ENCODE measurements around the gene SF3B4. TPM values are rescaled to one million over a fixed set of nuclear protein-coding genes. Genes with fewer than 3 reads are reported as not detected.

Gene SF3B4
- total RNA-seq, 1 experiment from 2014 or later: 120 TPM

DNA sequence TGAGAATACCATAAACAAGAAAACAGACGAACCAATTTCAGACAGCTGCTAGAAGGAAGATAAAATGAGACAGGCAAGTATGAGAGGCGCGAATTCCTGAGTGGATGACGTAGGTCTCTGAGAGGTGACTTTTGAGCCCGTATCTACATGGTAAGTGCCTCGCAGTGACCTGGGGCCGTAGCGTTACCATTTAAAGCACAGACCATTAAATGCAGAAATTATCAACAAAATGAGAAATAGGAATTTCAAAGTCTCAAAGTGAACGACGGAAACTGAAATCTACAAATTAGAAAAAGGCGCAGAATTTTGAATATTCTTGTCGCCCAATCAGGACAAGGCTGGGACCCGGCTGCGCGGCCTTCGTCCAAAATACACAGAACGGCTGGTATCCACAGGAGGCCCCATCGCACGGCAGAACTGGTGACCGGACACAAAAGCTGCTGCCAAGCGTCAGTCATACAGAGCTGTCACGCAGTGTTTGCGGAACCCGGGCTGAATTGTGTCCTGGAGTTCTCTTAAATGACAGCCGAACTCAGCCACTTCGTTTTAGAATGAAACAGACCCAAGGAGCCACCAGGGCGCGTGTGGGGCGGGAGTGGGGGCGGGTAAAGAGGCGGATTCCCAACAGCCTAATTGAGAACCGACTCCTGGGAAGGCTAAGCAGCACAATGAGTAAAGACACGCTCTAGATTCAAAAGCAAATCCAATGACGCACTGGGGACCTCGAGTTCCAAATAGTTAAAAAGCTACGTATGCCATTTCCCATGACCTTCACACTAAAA, 42.1 kb downstream of the SF3B4 start:
- Histone ChIP-seq H3K4me3 (ENCODE audit: low read depth in 2 of 2, low read length in 2 of 2) (peak overlapping the region; percentile 91 to 95), H3K9me3 (ENCODE audit: control insufficient read depth, insufficient read depth, low read depth, low read length) (no peaks in the 10 kb centered on the region), H3K36me3 (ENCODE audit: control insufficient read depth, insufficient read depth, low read length) (no peaks in the 10 kb centered on the region; the same call in 1 of the 2 replicates), H3K27ac (ENCODE audit: low read length) (peak overlapping the region; percentile 86), H3K27me3 (ENCODE audit: control insufficient read depth, insufficient read depth, low read length) (no peaks in the 10 kb centered on the region), H3K4me1 (ENCODE audit: control insufficient read depth, insufficient read depth, low read length) (peaks cover 15% of the 10 kb centered on the region)
- no TSS peak for BruUV-seq (replicated peaks)
- CTCF ChIA-PET: interaction anchor here (1.0 kb wide), 1 partner anchor 302 kb away, joined by 4 read pairs; no protein-coding TSS in a partner anchor
- ATAC-seq (peak; percentile 47), DNase-seq (ENCODE audit: low read depth, low spot score) (peak; percentile 78)
- TF ChIP-seq POLR2AphosphoS5 (IDR thresholded peaks at IDR 0.05; ENCODE audit: low read depth, low read length) (peak; percentile 81), SIN3A (IDR thresholded peaks at IDR 0.05; ENCODE audit: borderline replicate concordance, insufficient read depth, low read depth, low read length) (peak; percentile 92; the same call in 1 of the 2 replicates), TCF7L2 (IDR thresholded peaks at IDR 0.05; ENCODE audit: low read depth, low read length) (no peak)
- TF ChIP-seq, protein P1, sequence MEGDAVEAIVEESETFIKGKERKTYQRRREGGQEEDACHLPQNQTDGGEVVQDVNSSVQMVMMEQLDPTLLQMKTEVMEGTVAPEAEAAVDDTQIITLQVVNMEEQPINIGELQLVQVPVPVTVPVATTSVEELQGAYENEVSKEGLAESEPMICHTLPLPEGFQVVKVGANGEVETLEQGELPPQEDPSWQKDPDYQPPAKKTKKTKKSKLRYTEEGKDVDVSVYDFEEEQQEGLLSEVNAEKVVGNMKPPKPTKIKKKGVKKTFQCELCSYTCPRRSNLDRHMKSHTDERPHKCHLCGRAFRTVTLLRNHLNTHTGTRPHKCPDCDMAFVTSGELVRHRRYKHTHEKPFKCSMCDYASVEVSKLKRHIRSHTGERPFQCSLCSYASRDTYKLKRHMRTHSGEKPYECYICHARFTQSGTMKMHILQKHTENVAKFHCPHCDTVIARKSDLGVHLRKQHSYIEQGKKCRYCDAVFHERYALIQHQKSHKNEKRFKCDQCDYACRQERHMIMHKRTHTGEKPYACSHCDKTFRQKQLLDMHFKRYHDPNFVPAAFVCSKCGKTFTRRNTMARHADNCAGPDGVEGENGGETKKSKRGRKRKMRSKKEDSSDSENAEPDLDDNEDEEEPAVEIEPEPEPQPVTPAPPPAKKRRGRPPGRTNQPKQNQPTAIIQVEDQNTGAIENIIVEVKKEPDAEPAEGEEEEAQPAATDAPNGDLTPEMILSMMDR (IDR thresholded peaks at IDR 0.05): no peak
- TF ChIP-seq, protein P2, sequence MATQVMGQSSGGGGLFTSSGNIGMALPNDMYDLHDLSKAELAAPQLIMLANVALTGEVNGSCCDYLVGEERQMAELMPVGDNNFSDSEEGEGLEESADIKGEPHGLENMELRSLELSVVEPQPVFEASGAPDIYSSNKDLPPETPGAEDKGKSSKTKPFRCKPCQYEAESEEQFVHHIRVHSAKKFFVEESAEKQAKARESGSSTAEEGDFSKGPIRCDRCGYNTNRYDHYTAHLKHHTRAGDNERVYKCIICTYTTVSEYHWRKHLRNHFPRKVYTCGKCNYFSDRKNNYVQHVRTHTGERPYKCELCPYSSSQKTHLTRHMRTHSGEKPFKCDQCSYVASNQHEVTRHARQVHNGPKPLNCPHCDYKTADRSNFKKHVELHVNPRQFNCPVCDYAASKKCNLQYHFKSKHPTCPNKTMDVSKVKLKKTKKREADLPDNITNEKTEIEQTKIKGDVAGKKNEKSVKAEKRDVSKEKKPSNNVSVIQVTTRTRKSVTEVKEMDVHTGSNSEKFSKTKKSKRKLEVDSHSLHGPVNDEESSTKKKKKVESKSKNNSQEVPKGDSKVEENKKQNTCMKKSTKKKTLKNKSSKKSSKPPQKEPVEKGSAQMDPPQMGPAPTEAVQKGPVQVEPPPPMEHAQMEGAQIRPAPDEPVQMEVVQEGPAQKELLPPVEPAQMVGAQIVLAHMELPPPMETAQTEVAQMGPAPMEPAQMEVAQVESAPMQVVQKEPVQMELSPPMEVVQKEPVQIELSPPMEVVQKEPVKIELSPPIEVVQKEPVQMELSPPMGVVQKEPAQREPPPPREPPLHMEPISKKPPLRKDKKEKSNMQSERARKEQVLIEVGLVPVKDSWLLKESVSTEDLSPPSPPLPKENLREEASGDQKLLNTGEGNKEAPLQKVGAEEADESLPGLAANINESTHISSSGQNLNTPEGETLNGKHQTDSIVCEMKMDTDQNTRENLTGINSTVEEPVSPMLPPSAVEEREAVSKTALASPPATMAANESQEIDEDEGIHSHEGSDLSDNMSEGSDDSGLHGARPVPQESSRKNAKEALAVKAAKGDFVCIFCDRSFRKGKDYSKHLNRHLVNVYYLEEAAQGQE (IDR thresholded peaks at IDR 0.05; ENCODE audit: insufficient read depth in 1 of 2, low read depth in 2 of 2, low read length in 1 of 2): no peak
- POLR2A ChIA-PET: interaction anchor here (0.6 to 1.1 kb wide), 4 partner anchors 34 to 283 kb away, joined by 3 to 5 read pairs (median 3); no protein-coding TSS in a partner anchor
- intact Hi-C loops (cut with micrococcal nuclease; ENCODE audit: unreplicated experiment) (no loop called here), in situ Hi-C loops (cut with HindIII; ENCODE audit: low pct_unique_long_range_greater_than_20kb, low sequenced_read_pairs) (no loop called here)

DNA sequence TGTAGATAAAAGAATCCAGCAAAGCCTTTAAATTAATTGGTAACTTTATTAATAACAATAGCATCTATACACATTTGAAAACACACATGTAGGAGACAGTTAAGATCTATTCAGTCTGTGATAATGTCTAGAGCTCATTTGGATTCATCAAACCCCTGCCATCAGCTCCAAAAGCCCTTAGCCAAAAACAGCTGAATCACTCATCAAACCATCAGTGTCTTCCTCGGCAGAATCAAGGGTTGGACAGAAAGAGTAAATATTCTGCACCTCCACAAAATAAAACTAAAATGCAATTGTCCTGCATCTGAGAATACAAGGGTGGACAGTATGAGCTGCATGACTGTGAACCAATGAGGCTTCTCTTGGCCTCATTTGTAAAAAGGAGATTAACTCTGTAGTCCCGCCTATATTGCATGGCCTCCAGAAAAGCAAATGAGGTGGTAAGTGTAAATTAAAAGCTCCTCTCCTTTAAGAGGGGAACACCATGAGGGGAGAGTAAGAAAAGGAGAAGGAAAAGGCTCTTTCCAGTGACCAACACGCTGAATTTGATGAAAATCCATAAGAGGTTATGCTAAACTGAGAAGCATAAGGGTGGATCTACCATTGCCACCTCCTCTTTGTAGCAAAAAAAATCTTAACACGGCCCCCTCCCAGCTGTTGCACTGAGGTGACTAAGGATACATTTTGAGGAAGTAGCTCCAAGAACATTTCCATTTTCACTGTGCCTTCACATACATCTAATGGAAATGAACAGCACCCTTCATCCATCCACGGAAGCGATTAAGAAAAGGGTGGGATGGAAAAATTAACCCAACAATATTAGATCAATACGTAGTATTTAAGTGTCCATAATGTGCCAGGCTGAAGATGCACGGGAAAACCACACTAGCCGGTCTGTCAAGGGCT, 42.9 kb downstream of the SF3B4 start:
- H3K4me1 ChIP-seq (ENCODE audit: control insufficient read depth, insufficient read depth, low read length): peaks cover 15% of the 10 kb centered on the region
- intact Hi-C loops (cut with micrococcal nuclease; ENCODE audit: unreplicated experiment) (no loop called here), in situ Hi-C loops (cut with HindIII; ENCODE audit: low pct_unique_long_range_greater_than_20kb, low sequenced_read_pairs) (no loop called here)
- no peaks in the 10 kb centered on the region; the same call in 1 of the 2 replicates for H3K36me3 ChIP-seq (ENCODE audit: control insufficient read depth, insufficient read depth, low read length)
- H3K27me3 ChIP-seq (ENCODE audit: control insufficient read depth, insufficient read depth, low read length): no peaks in the 10 kb centered on the region
- BruUV-seq (replicated peaks): no TSS peak
- ATAC-seq: no peak
- peak overlapping the region; percentile 86 for H3K27ac ChIP-seq (ENCODE audit: low read length)
- H3K9me3 ChIP-seq (ENCODE audit: control insufficient read depth, insufficient read depth, low read depth, low read length): no peaks in the 10 kb centered on the region
- POLR2A ChIA-PET: interaction anchor here (0.9 kb wide), 1 partner anchor 43 kb away, joined by 3 read pairs; no protein-coding TSS in a partner anchor
- DNase-seq (ENCODE audit: low read depth, low spot score): no peak
- H3K4me3 ChIP-seq (ENCODE audit: low read depth in 2 of 2, low read length in 2 of 2): peak overlapping the region; percentile 91 to 95
- CTCF ChIA-PET: interaction anchor here (1.0 kb wide), 1 partner anchor 302 kb away, joined by 4 read pairs; no protein-coding TSS in a partner anchor
- no peak for TF ChIP-seq TCF7L2 (IDR thresholded peaks at IDR 0.05; ENCODE audit: low read depth, low read length)
- no peak for TF ChIP-seq SIN3A (IDR thresholded peaks at IDR 0.05; ENCODE audit: borderline replicate concordance, insufficient read depth, low read depth, low read length)
- TF ChIP-seq, protein P1 (IDR thresholded peaks at IDR 0.05): no peak
- no peak for TF ChIP-seq POLR2AphosphoS5 (IDR thresholded peaks at IDR 0.05; ENCODE audit: low read depth, low read length)
- TF ChIP-seq, protein P2 (IDR thresholded peaks at IDR 0.05; ENCODE audit: insufficient read depth in 1 of 2, low read depth in 2 of 2, low read length in 1 of 2): no peak
